HG02759 (cell line): ENCODE results near the gene IL12A.
A peak's percentile ranks its signal among the peaks of the same experiment; 100 is the strongest.

Source experiments
- ATAC-seq: cut with Tn5 transposase; IDR thresholded peaks from one replicate; pipeline ENCODE4 v1.9.1; 2021; ENCODE audit warnings: mild to moderate bottlenecking, moderate library complexity; ENCODE audit not compliant: unreplicated experiment

IL12A gene

DNA sequence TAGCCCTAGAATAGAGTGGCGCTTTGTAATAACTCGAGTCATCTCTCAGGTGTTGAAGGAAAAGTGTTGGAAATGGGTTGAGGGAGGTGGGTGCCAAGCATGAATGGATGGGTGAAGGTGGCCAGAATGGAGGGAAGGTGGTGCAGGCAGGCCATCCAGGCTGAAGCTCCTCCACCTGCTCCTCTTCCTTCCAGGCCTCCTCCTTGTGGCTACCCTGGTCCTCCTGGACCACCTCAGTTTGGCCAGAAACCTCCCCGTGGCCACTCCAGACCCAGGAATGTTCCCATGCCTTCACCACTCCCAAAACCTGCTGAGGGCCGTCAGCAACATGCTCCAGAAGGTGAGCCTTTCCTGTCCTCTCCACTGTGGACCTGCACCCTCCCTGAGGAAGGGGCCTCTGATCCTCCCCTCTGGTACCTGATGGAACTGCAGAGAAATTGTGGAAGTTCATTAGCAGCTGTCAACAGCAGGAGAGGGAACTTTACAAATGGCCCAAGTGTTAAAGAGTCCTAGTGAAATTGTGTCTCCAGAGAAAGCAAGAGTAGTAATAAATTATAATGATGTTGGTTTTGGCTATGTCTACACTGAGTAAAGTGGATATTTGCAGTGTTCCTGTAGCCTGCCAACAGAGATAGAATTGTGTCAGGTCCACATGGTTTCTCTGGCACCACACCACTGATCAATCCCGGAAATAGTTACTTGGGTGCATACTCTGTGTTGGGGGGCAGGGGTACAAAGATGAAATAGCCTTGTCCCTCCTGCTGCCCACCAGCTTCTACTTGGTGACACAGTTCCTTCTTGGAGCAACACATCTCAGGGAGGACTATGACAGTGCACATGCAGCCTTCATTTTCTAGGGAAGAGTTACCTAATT, 1.6 kb downstream of the IL12A start:
- ATAC-seq: no peak

GRCh38 chr3:159991591-159991990, 3.0 kb downstream of the IL12A start:
- no peak for ATAC-seq

DNA sequence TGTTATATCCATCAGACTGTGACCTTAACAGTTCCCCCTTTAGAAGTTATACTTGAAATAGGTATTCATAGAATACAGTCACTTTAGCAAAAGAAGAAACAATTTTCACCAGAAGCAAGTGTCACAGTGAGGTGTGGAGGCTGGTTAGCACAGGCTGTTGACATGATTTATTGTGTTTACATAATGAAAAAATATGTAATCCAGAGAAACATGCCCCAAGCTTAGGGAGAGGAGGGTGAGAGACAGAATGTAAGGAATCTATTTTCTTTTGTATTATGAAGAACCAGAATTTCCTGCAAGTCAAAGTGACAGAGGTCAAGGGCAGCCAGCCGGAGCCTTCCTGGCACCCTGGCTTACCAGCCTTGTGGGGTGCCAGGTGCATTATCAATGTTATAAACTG, 4.0 kb downstream of the IL12A start:
- no peak for ATAC-seq

DNA sequence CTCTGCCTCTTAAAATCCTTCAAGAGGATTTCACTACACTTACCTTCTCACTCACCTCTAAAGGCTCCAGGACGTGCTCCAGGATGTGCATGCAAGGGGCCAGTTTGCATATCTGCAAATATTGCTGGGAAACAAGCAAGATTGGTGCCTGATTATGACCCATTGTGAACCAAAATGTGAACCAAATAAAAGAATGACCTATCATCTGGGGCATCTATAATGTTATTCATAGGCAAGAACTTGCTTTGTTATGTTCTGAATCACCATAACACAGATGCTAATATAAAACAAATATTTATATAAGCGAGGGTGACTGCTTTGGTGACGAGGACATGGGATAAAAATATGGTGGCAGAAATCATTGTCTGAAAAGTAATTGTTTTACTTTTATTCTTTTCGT, 5.5 kb downstream of the IL12A start:
- no peak for ATAC-seq

- no peak for ATAC-seq
Observed at GRCh38 chr3:159995091-159995490, 6.5 kb downstream of the IL12A start.

- no peak for ATAC-seq
Observed at GRCh38 chr3:159996018-159996417, 7.4 kb downstream of the IL12A start.

- ATAC-seq: no peak
Observed at GRCh38 chr3:159996959-159997358, 8.3 kb downstream of the IL12A start.

GRCh38 chr3:160001148-160001760, 12.6 kb downstream of the IL12A start:
- ATAC-seq: no peak

GRCh38 chr3:160001850-160002623, 13.4 kb downstream of the IL12A start:
- no peak for ATAC-seq

GRCh38 chr3:160003520-160004128, 15.0 kb downstream of the IL12A start:
- ATAC-seq: peak; percentile 85

DNA sequence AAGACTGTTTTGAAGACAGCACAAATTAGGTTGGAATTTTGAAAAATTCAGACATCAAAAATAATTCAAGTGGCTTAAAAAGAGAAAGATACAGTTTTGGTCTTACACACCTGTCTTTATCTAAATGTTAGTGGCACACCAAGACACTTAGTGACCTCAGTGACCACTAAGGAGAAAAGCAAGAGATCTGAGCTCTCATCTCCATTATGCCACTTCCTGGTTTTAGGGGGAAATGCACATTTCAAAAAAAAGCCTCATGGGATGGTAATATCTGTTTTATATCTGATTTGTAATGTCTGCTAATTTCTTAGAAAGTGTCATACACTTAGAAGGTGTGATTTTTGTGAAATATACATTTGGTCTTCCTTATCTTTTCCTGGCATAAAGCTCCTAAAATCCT, 16.4 kb downstream of the IL12A start:
- no peak for ATAC-seq

DNA sequence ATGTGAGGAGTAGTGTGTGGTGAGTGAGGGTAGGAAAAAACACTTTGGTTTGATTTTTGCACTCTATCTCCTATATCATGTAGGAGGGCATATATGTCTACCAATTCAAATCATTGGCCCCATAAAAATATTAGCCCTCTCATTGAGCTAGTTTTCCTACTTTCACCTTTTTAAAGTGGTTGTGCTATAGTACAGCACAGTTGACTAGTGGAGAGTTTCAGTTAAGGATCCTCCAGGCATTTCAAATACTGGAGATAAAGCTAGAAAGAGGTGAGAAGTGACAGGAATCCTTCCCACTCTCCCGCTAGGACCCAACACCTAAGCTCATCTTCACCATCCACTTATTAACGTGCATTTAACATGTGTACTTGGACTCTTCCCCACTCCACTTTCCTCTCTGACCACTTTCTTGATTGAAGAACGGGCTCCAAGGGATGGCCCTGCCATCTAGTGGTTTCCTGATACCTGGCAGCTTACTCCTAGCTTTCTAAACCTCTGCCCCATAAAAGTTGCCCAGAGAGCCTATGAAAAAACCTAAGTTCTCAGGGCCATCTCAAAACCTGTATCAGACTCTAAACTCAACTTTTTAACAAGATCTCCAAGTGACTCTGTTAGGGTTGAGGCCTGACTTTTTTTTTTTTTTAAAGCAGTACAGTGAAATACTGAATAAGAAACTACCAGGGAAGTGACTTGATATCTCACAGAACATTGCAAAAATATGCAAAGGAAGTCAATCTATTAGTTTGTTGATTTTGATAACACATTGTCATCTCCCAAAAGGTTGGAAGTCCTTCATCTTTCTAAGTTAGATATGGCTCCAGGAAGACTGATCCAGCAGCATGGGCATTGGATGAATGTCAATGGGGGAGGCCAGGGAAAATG, 17.9 kb downstream of the IL12A start:
- ATAC-seq: peak; percentile 44

DNA sequence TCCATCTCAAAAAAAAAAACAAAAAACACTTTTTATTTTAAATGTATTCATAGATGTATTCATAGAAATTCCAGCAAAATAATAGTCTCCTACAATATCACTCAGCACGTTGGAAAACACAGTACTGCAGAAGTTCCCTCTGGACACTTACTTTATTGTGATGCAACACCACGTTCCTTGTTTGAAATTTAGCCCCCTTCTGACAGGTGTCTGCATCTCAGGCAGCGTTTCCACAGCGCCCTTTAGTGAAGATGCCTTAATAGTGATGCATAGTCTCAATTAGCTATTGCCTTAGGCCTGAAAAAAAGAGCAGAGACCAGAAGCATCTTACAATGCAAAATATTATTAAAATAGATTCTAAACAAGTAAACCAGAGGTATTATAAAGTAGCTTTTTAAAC, 20.3 kb downstream of the IL12A start:
- no peak for ATAC-seq

DNA sequence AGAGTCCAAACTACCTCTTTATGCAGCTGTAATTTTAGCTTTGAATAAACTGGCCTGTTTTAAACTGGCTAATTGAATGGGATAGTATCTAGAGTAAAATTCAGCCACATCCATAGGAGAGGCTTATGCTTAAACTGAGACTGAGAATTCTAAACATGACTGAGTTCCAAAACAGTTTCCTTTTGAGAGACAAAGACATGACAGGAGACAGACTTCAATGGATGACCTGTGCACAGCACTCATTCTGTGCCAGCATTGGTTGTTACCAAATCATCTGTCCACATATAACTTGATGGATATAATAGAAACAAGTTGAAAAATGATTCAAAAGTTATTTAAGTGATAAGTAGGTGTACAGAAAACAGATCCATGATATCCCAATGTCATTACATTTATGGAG, 20.9 kb downstream of the IL12A start:
- no peak for ATAC-seq

- peak; percentile 64 for ATAC-seq
Observed at GRCh38 chr3:160010578-160010977, 21.9 kb downstream of the IL12A start.

DNA sequence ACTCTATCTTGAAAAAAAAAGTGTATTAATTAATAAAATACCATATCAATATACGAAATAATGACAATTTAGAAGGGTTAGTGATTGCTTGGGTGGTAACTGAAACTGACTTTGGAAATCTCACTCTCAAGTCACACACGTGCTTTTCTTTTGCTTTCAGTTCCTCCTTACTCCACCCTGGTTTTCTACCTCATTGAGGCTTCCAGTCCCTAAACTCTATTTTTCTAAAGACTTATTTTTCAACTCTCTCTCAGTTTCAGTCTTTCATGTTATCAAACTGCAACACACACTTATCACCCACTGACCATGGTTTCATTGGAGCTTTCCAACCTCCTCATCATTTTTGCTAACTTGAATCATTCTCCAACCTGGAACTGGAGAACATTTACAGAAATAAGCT, 23.5 kb downstream of the IL12A start:
- ATAC-seq: peak; percentile 77

GRCh38 chr3:160016972-160017371, 28.3 kb downstream of the IL12A start:
- ATAC-seq: no peak

- ATAC-seq: no peak
Observed at GRCh38 chr3:160018959-160019358, 30.3 kb downstream of the IL12A start.

GRCh38 chr3:160020057-160020711, 31.5 kb downstream of the IL12A start:
- ATAC-seq: no peak

- no peak for ATAC-seq
Observed at GRCh38 chr3:160022068-160022467, 33.4 kb downstream of the IL12A start.
